GM18907 (cell line): ENCODE measurements around the gene PER3.
"Not testable (repeated sequence)": the region's sequence is repeated elsewhere in the genome, so short reads cannot be mapped to it uniquely, and the experiment has no call there.

Experiments used
- ATAC-seq: cut with Tn5 transposase; IDR thresholded peaks from one replicate; pipeline ENCODE4 v1.9.1; 2021; ENCODE audit warnings: mild to moderate bottlenecking, moderate library complexity; ENCODE audit not compliant: unreplicated experiment

PER3 gene

DNA sequence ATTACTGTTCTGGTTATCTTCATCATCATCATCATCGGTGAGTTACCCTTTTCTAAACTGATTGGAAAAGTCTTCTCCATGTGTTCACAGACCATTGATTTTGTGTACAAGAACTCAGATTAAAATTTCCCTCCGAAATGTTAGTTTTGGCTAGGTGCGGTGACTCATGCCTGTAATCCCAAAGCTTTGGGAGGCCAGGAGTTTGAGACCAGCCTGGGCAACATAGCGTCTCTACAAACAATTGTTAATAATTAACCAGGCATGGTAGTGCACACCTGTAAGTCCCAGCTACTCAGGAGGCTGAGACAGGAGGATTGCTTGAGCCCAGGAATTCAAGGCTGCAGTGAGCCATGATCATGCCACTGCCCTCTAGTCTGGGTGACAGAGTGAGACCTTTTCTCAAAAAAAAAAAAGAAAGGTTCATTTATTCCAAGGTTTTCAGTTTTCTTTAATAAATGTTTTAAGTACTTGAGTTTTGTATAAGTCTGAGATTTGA lies 5.9 kb upstream of the PER3 start:
- ATAC-seq = no peak

DNA sequence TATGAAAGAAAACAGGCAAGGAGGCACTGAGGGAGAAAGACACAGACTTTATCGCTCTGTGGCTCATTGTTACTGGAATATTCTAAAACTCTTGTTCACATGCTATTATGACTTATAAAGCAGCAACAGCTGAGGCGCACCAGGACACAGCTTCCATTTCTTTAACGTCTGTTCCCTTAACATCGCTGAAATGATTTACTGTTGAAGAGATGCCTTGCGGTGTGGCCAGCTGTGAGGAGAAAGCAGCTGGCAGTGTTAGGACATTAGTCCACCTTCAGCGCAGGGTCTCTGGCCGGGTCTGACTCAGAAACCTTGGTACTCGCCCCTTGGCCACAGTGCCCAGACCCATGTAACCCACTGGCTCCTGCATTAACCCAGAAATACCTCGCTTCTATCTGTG lies 3.1 kb upstream of the PER3 start:
- no peak for ATAC-seq

DNA sequence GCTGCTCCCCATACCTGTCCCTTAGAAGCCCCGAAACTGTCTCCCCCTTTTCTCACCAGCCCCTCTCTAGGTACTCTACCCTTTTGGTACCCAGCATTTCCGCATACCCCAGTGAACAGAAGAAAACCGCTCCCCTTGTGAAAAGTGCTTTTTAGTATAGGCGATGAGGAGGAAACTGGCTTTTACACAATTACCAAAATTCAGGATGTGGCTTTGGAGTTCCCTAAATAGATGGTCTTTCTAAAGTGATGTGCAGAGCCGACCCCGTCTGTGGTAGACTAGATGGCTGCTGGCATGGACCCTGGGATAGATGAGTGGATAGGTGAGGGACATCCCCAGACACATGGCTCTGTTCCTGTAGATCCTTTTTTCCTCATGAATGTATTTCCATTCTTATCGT lies 2.6 kb upstream of the PER3 start:
- no peak for ATAC-seq

DNA sequence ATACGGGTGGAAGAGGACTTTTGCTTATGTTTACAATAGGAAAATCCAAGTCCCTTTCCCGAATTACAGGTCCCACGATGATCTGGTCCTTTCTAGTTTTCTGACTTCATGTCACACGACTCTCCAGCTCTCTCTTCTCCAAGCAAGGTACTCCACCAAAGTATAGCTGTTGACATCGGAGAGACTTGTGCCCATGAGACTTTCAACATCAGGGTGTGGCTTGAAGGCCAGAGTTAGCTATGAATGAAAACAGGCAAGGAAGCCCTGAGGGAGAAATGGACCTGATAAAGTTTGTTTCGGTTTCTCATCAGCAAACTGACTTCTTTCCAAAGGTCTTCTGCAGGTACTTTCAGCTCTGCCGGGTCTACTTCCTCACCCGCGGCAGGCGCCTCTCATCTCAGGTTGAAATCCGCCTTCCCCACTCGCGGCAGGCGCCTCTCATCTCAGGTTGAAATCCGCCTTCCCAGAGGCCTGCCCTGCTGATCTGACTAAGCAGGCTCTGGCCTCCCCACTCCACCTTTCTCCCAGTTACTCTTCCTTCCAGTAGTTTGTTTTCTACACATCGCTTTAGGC lies 2.1 kb upstream of the PER3 start:
- ATAC-seq = no peak

GRCh38 chr1:7783178-7783711 lies 846 bp upstream of the PER3 start:
- ATAC-seq = no peak

- no peak for ATAC-seq
These were observed 491 bp downstream of the PER3 start for GRCh38 chr1:7784492-7785071.

- no peak for ATAC-seq
These were observed 1.0 kb downstream of the PER3 start for GRCh38 chr1:7785108-7785507.

GRCh38 chr1:7786795-7787194 lies 2.7 kb downstream of the PER3 start:
- no peak for ATAC-seq

DNA sequence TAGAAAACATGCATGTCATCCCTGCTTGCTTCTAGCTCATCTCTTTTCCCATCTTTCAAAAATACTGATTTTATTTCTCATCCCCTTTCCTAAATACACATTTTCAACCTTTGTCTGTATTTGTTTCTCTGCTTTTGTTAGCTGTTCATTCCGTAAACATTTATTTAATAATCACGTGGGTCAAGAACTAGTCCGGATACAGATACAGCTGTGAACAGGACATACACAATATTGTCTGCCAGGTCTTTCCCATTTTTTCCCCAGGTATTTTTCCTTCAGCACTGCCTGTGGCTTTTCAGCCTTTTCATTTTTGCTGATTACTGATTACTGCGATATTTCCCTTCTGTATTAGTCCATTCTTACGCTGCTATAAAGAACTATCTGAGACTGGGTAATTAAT lies 5.7 kb downstream of the PER3 start:
- ATAC-seq = no peak

DNA sequence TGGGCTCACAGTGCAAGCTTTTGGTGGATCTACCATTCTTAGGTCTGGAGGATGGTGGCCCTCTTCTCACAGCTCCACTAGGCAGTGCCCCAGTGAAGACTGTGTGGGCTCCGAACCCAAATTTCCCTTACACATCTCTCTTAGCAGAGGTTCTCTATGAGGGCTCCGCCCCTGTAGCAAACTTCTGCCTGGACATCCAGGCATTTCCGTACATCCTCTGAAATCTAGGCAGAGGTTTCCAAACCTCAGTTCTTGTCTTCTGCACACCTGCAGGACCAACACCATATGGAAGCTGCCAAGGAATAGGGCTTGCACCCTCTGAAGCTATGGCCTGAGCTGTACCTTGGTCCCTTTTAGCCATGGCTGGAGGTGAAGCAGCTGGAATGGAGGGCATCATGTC lies 6.9 kb downstream of the PER3 start:
- not testable (repeated sequence) for ATAC-seq

- no peak for ATAC-seq
These were observed 11.3 kb downstream of the PER3 start for GRCh38 chr1:7795406-7795805.

DNA sequence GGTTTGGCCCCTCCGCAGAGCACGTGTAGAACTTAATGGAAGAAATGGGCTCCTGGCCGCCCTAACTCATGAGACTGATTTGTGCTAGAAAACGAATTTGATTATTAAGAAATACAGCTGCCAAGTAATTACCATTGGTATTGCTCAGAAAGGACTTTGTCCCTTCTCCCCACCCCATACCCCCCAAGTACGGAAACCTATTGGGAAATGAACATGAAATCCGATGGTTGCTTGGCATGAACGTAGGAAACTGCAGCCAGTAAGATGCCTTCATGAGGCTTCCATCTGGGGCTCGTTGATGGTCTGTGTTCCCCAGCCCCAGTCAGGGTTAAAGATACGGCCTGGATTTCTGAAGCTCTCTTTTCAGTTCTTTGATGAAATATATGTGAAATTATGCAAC lies 21.4 kb downstream of the PER3 start:
- no peak for ATAC-seq

- ATAC-seq = no peak
These were observed 24.3 kb downstream of the PER3 start for GRCh38 chr1:7808253-7808844.

DNA sequence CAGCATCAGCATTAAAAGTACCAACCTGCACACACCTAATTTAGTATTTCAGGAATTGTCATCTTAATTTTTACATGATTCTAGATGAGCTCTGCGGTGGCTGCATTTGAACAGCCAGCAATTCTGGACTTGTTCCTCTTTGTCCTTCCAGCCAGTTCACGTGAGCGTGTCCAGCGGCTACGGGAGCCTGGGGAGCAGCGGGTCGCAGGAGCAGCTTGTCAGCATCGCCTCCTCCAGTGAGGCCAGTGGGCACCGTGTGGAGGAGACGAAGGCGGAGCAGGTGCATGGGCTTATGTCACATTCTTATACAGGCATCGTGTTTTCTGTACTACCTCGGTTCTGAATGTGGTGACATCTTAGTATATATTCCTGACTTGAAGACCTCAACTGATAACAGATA lies 25.7 kb downstream of the PER3 start:
- no peak for ATAC-seq

DNA sequence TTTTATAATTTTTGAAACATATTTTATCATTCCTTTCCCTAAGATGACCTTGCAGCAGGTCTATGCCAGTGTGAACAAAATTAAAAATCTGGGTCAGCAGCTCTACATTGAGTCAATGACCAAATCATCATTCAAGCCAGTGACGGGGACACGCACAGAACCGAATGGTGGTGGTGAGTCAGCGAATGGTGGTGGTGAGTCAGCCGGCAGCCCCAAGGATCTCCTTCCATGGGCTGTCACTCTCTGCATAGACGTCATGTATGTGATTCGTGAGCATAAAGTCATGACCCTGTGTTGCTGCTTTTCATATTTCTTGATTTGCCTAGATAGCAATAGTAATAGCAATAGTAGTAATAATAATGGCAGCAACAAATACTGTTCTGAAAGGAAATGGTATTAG lies 26.3 kb downstream of the PER3 start:
- no peak for ATAC-seq

- ATAC-seq = no peak
These were observed 27.4 kb downstream of the PER3 start for GRCh38 chr1:7811476-7811875.

GRCh38 chr1:7813677-7814373 lies 29.7 kb downstream of the PER3 start:
- ATAC-seq = no peak

GRCh38 chr1:7821282-7821681 lies 37.2 kb downstream of the PER3 start:
- ATAC-seq = no peak

GRCh38 chr1:7824701-7825100 lies 40.6 kb downstream of the PER3 start:
- ATAC-seq = no peak

DNA sequence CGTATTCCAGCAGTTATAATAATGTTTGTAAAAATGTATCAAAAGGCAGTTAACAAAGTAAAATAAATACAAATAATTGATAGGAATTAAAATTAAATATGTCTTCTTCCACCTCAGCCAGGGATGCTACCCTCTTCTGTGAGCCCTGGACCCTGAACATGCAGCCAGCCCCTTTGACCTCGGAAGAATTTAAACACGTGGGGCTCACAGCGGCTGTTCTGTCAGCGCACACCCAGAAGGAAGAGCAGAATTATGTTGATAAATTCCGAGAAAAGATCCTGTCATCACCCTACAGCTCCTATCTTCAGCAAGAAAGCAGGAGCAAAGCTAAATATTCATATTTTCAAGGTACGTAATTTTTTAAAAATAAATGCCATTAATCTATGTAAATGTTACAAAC lies 42.3 kb downstream of the PER3 start:
- no peak for ATAC-seq

DNA sequence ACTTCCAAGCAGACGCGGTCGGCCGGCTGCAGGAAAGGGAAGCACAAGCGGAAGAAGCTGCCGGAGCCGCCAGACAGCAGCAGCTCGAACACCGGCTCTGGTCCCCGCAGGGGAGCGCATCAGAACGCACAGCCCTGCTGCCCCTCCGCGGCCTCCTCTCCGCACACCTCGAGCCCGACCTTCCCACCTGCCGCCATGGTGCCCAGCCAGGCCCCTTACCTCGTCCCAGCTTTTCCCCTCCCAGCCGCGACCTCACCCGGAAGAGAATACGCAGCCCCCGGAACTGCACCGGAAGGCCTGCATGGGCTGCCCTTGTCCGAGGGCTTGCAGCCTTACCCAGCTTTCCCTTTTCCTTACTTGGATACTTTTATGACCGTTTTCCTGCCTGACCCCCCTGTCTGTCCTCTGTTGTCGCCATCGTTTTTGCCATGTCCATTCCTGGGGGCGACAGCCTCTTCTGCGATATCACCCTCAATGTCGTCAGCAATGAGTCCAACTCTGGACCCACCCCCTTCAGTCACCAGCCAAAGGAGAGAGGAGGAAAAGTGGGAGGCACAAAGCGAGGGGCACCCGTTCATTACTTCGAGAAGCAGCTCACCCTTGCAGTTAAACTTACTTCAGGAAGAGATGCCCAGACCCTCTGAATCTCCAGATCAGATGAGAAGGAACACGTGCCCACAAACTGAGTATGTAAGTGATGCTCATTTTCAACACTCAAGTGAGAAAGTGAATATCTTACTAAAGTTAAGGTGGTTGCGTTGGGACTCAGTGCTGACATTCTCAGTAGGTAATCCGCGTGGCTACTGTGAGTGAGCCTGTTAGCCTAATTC lies 43.2 kb downstream of the PER3 start:
- no peak for ATAC-seq
